C4-2B (cell line): ENCODE data around the gene INTS7.

Experiments used
- ZFX ChIP-seq: fragments of 450-650 bp; IDR thresholded peaks from 2 replicates; pipeline ENCODE4 v1.6.1; 2017
- TF ChIP-seq, protein P1 (sequence below): fragments of 450-650 bp; conservative IDR thresholded peaks from 2 replicates; pipeline ENCODE4 v1.5.1; 2017; ENCODE audit warnings: mild to moderate bottlenecking

- TF ChIP-seq, protein P1, sequence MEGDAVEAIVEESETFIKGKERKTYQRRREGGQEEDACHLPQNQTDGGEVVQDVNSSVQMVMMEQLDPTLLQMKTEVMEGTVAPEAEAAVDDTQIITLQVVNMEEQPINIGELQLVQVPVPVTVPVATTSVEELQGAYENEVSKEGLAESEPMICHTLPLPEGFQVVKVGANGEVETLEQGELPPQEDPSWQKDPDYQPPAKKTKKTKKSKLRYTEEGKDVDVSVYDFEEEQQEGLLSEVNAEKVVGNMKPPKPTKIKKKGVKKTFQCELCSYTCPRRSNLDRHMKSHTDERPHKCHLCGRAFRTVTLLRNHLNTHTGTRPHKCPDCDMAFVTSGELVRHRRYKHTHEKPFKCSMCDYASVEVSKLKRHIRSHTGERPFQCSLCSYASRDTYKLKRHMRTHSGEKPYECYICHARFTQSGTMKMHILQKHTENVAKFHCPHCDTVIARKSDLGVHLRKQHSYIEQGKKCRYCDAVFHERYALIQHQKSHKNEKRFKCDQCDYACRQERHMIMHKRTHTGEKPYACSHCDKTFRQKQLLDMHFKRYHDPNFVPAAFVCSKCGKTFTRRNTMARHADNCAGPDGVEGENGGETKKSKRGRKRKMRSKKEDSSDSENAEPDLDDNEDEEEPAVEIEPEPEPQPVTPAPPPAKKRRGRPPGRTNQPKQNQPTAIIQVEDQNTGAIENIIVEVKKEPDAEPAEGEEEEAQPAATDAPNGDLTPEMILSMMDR = no peak
- TF ChIP-seq ZFX = no peak
These were observed 96.8 kb downstream of the INTS7 start for GRCh38 chr1:211938561-211938997.
